ENCODE measurements around the gene HIVEP3.
"Not testable (repeated sequence)": the region's sequence is repeated elsewhere in the genome, so short reads cannot be mapped to it uniquely, and the experiment has no call there.

Gene HIVEP3

DNA sequence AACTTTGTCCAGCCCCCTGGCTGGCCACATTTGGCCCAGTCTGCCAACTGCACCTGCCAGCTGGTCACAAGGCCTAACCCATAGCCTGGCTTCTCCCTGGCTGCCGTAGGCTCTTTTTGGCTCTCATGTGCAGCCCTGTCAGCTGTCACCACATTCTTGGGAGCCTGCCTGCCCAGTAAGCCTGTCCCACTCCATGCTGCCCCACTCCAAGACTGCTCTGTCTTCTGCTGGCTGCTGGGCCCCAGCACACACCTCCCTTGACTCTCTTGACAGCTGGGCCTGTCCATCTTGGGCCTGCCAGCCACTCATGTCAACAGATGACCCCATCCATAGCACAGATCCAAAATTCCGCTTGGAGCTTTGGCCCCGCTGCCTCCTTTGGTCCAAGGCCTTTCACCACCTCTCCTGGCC, 360.0 kb downstream of the HIVEP3 start:
- Histone ChIP-seq H3K36me3 (ENCODE audit: insufficient read depth, low read length) (no peaks in the 10 kb centered on the region), H3K9me3 (ENCODE audit: control insufficient read depth, insufficient read depth, low read length) (peaks cover 5% of the 10 kb centered on the region; the same call in 1 of the 2 replicates), H3K4me1 (ENCODE audit: insufficient read depth, low read length) (no peaks in the 10 kb centered on the region), H3K9ac (ENCODE audit: low read depth, low read length) (no peak overlapping the region)

DNA sequence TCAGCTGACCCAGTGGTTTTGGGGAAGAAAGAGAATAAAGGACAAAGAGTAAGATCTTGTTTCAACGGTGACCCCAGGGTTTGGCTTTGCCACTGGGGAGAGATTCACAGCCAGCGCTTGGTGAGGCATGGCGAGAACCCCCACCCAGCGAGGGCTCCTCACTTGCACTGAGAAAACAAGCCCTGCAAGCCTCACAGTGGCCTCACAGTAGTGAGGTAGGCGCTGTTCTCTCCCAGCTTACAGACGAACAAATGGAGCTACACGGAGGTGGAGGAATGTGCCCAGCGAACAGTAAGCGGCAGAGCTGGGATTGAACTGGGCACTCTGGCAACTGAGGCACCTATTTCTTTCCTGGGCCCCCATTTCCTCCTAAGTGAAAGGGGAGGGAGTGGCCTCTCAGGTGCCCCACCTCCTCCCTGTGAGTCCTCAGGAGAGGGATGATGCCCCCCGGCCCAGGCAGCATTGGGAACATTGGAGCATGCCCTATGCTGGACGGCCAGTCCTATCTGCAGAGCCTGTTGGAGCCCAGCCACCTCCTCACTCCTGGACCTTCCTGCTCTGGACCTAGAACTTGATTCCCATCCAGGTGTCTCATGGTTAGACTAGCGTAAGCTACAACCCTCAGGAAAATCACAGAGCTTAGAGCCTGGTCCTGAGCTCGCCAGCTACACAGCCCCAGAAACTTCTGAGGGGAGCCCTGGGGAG, 360.8 kb downstream of the HIVEP3 start:
- H3K9me3 ChIP-seq (ENCODE audit: control insufficient read depth, insufficient read depth, low read length), result peaks cover 5% of the 10 kb centered on the region; the same call in 1 of the 2 replicates
- no peaks in the 10 kb centered on the region for H3K36me3 ChIP-seq (ENCODE audit: insufficient read depth, low read length)
- no peak overlapping the region for H3K9ac ChIP-seq (ENCODE audit: low read depth, low read length)
- no peaks in the 10 kb centered on the region for H3K4me1 ChIP-seq (ENCODE audit: insufficient read depth, low read length)

DNA sequence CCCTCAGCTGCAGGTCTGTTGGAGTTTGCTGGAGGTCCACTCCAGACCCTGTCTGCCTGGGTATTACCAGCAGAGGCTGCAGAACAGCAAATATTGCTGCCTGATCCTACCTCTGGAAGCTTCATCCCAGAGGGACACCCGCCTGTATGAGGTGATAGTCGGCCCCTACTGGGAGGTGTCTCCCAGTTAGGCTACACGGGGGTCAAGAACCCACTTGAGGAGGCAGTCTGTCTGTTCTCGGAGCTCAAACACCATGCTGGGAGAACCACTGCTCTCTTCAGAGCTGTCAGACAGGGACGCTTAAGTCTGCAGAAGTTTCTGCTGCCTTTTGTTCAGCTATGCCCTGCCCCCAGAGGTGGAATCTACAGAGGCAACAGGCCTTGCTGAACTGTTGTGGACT, 364.0 kb downstream of the HIVEP3 start:
- H3K9ac ChIP-seq (ENCODE audit: low read depth, low read length); H3K4me1 ChIP-seq (ENCODE audit: insufficient read depth, low read length); H3K9me3 ChIP-seq (ENCODE audit: control insufficient read depth, insufficient read depth, low read length); H3K36me3 ChIP-seq (ENCODE audit: insufficient read depth, low read length): not testable (repeated sequence)

GRCh38 chr1:41547781-41548560, 370.8 kb downstream of the HIVEP3 start:
- H3K4me1 ChIP-seq (ENCODE audit: insufficient read depth, low read length), result no peaks in the 10 kb centered on the region
- H3K9ac ChIP-seq (ENCODE audit: low read depth, low read length), result no peak overlapping the region
- no peaks in the 10 kb centered on the region for H3K9me3 ChIP-seq (ENCODE audit: control insufficient read depth, insufficient read depth, low read length)
- no peaks in the 10 kb centered on the region for H3K36me3 ChIP-seq (ENCODE audit: insufficient read depth, low read length)

DNA sequence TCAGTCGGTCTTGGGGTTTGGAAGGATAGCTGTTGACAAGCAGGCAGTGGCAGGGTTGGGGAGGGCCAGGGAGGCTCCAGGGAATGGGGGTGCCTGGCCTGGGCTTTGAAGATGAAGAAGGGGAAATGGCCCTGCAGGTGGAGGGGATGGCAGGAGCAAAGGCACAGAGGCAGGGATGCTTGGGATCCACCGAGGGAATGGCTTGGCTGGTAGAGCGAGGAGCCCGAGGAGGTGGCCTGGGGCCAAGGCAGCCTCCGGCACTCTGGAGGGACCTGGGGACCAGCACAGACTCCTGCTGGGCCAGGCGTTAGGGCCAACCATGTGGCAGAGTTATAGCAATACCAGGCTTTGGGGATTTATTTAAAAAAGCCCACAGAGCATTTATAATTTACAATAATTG, 371.4 kb downstream of the HIVEP3 start:
- Histone ChIP-seq H3K9me3 (ENCODE audit: control insufficient read depth, insufficient read depth, low read length) (no peaks in the 10 kb centered on the region), H3K4me1 (ENCODE audit: insufficient read depth, low read length) (no peaks in the 10 kb centered on the region), H3K9ac (ENCODE audit: low read depth, low read length) (no peak overlapping the region), H3K36me3 (ENCODE audit: insufficient read depth, low read length) (no peaks in the 10 kb centered on the region)

- no peaks in the 10 kb centered on the region for H3K9me3 ChIP-seq (ENCODE audit: control insufficient read depth, insufficient read depth, low read length)
- no peak overlapping the region for H3K9ac ChIP-seq (ENCODE audit: low read depth, low read length)
- no peaks in the 10 kb centered on the region for H3K4me1 ChIP-seq (ENCODE audit: insufficient read depth, low read length)
- no peaks in the 10 kb centered on the region for H3K36me3 ChIP-seq (ENCODE audit: insufficient read depth, low read length)
These were observed 371.9 kb downstream of the HIVEP3 start for GRCh38 chr1:41546833-41547135.

- no peak overlapping the region for H3K9ac ChIP-seq (ENCODE audit: low read depth, low read length)
- no peaks in the 10 kb centered on the region for H3K9me3 ChIP-seq (ENCODE audit: control insufficient read depth, insufficient read depth, low read length)
- H3K36me3 ChIP-seq (ENCODE audit: insufficient read depth, low read length), result no peaks in the 10 kb centered on the region
- no peaks in the 10 kb centered on the region for H3K4me1 ChIP-seq (ENCODE audit: insufficient read depth, low read length)
These were observed 372.5 kb downstream of the HIVEP3 start for GRCh38 chr1:41545996-41546832.

GRCh38 chr1:41542196-41542930, 376.4 kb downstream of the HIVEP3 start:
- Histone ChIP-seq H3K9ac (ENCODE audit: low read depth, low read length) (no peak overlapping the region), H3K36me3 (ENCODE audit: insufficient read depth, low read length) (no peaks in the 10 kb centered on the region), H3K9me3 (ENCODE audit: control insufficient read depth, insufficient read depth, low read length) (no peaks in the 10 kb centered on the region), H3K4me1 (ENCODE audit: insufficient read depth, low read length) (no peaks in the 10 kb centered on the region)

DNA sequence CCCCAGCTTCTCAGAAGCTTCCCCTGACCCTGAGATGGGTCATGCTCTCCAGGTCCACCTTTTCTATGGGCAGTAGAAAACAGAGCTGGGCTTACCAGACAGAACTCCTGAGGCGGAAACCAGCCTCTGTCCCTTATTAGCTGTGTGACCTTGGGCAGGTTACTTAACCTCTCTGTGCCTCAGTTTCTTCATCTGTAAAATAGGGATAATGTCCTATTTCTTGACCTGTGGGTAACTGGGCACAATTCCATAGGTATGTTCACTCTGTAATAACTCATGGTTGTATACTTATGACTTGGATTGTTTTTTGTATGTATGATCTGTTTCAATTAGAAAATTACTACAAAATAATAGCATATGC, 377.1 kb downstream of the HIVEP3 start:
- H3K9me3 ChIP-seq (ENCODE audit: control insufficient read depth, insufficient read depth, low read length), result no peaks in the 10 kb centered on the region
- no peak overlapping the region for H3K9ac ChIP-seq (ENCODE audit: low read depth, low read length)
- no peaks in the 10 kb centered on the region for H3K36me3 ChIP-seq (ENCODE audit: insufficient read depth, low read length)
- H3K4me1 ChIP-seq (ENCODE audit: insufficient read depth, low read length), result no peaks in the 10 kb centered on the region

DNA sequence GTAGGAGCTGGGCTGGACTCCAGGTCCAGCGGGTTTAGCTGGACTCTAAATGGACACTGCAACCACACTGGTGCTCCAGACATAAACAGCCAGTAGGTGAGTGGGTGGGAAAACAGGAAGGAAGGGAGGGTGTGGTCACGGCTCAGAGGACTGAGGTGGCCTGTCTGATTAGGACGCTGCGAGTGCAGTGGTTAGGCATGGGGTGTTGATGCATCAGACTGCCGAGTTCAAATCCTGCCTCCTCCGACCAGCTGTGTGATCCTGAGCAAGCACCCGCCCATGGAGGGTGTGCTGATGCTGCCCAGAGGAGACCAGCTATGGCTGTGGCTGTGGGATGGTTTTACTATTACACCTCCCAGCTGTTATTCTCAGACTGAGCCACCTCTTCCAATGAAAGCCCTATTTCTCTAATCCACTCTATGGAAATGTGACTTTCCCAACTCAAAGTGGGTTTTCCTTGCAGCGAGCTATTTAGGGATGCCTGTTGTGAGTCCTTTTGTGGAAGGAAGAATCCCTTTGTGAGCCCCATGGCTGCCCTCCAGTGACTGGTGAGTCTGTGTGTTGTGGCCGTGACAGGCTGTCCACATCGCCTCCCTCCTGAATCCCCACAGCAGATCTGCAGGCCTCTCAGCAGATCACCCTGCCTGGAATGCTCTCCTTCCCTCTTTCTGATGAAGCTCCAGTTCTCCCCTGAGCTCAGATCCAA, 377.7 kb downstream of the HIVEP3 start:
- no peak overlapping the region for H3K9ac ChIP-seq (ENCODE audit: low read depth, low read length)
- H3K4me1 ChIP-seq (ENCODE audit: insufficient read depth, low read length), result no peaks in the 10 kb centered on the region
- no peaks in the 10 kb centered on the region for H3K36me3 ChIP-seq (ENCODE audit: insufficient read depth, low read length)
- no peaks in the 10 kb centered on the region for H3K9me3 ChIP-seq (ENCODE audit: control insufficient read depth, insufficient read depth, low read length)

DNA sequence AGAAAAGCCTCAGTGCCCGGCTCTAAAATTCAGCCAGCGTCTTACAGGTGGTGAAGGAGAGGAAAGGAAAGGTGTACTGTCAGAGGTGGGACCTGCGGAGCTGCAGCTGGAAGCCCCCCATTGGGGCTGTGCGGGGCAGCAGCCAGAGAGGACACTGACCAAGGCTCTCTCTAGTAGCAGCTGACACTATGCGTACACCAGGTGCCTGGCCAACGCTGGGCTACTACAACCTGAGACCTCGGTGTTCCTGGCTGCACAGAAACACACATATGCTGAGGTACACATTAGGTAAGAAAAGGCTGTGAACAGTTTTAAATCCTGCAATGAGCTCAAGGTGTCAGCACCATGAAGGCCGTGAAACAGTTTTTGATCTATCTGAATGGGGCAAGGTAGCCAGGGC, 378.7 kb downstream of the HIVEP3 start:
- no peaks in the 10 kb centered on the region for H3K4me1 ChIP-seq (ENCODE audit: insufficient read depth, low read length)
- no peaks in the 10 kb centered on the region for H3K9me3 ChIP-seq (ENCODE audit: control insufficient read depth, insufficient read depth, low read length)
- H3K36me3 ChIP-seq (ENCODE audit: insufficient read depth, low read length), result no peaks in the 10 kb centered on the region
- no peak overlapping the region for H3K9ac ChIP-seq (ENCODE audit: low read depth, low read length)

- no peaks in the 10 kb centered on the region for H3K4me1 ChIP-seq (ENCODE audit: insufficient read depth, low read length)
- H3K9ac ChIP-seq (ENCODE audit: low read depth, low read length), result no peak overlapping the region
- H3K9me3 ChIP-seq (ENCODE audit: control insufficient read depth, insufficient read depth, low read length), result no peaks in the 10 kb centered on the region
- H3K36me3 ChIP-seq (ENCODE audit: insufficient read depth, low read length), result no peaks in the 10 kb centered on the region
These were observed 379.3 kb downstream of the HIVEP3 start for GRCh38 chr1:41539418-41539805.

- no peaks in the 10 kb centered on the region for H3K9me3 ChIP-seq (ENCODE audit: control insufficient read depth, insufficient read depth, low read length)
- no peaks in the 10 kb centered on the region for H3K36me3 ChIP-seq (ENCODE audit: insufficient read depth, low read length)
- no peak overlapping the region for H3K9ac ChIP-seq (ENCODE audit: low read depth, low read length)
- no peaks in the 10 kb centered on the region for H3K4me1 ChIP-seq (ENCODE audit: insufficient read depth, low read length)
These were observed 379.8 kb downstream of the HIVEP3 start for GRCh38 chr1:41538741-41539417.
